Heart left ventricle (tissue), 13 donors: ENCODE data around the gene BTBD2.

ENCODE experiments used
- CTCF ChIP-seq, 12 donors: fragments of 200-600 bp; sonication (generic) in 4 of 12; IDR thresholded peaks; one replicate each; pipeline versions ENCODE4 v1.5.0 to v1.8.0; 2018 to 2022; ENCODE audit warnings: antibody characterized with exemption in 12 of 12, mild to moderate bottlenecking in 5 of 12
- POLR2A ChIP-seq, 2 donors: fragments of 450-650 bp; IDR thresholded peaks; one replicate each; pipeline ENCODE4 v1.6.1; 2017; ENCODE audit warnings: antibody characterized with exemption in 2 of 2, mild to moderate bottlenecking in 2 of 2, moderate library complexity in 2 of 2
- donor health status: ischemic (EF 13 %, LVEDD 7.1; RV severe dilation, severe dysfunction).
- donor health status: DM: no; HTN: yes; CAD: no.
- donor health status: DM: no; HTN: no; CAD: no.
- donor health status: ischemic (EF 25% LVEDD 6.9; RV normal size, moderate dysfunction).
- donor health status: ischemic (EF 25% LVEDD 5.7; RV mildly dilated, moderate dysfunction).
- donor health status: ischemic (EF 35%, LVEDD 5.7; RV mildly dilated, moderate dysfunction).
- donor health status: nonischemic (EF 11% LVEDD 7.7; RV severe dilation, severe dysfunction).
- donor health status: DM: yes; HTN: yes; CAD: no.
- donor health status: PGD.
- donor health status: ischemic (EF 29% LVEDD 5.4; RV normal size, mild dysfunction).
- donor health status: nonischemic (EF 23%, LVEDD 6.1; RV moderate dilation, normal function).

- TF ChIP-seq CTCF (IDR thresholded peaks at IDR 0.05) (no peak), POLR2A (IDR thresholded peaks at IDR 0.05) (no peak)
Observed at GRCh38 chr19:1957562-1958248, 57.8 kb downstream of the BTBD2 start.
